SK-N-SH (cell line): ENCODE measurements around the gene MUC16.
"Not testable (repeated sequence)": the region's sequence is repeated elsewhere in the genome, so short reads cannot be mapped to it uniquely, and the experiment has no call there.

Source experiments
- EZH2phosphoT487 ChIP-seq: fragments of 200-600 bp; sonication (generic); IDR thresholded peaks from 2 replicates; pipeline ENCODE4 v1.6.1; 2017; ENCODE audit warnings: low read depth, mixed run types, mild to moderate bottlenecking, antibody characterized with exemption, moderate library complexity, borderline replicate concordance
- GATA2 ChIP-seq: sonication (generic); formaldehyde crosslinking; IDR thresholded peaks from 2 replicates; pipeline ENCODE4 v1.5.0; 2020; ENCODE audit warnings: mild to moderate bottlenecking, missing genetic modification reagents
- NRF1 ChIP-seq: IDR thresholded peaks from 2 replicates; pipeline ENCODE4 v1.6.1; 2012; ENCODE audit warnings: low read depth, mild to moderate bottlenecking, low read length
- POLR2AphosphoS5 ChIP-seq: IDR thresholded peaks from 2 replicates; pipeline ENCODE4 v1.6.1; 2012; ENCODE audit warnings: low read depth, low read length
- RCOR1 ChIP-seq: fragments of 150-350 bp; IDR thresholded peaks from 2 replicates; pipeline ENCODE4 v1.6.1; 2017; ENCODE audit warnings: antibody characterized with exemption, low read length
- SIN3A ChIP-seq: IDR thresholded peaks from 2 replicates; pipeline ENCODE4 v1.6.1; 2012; ENCODE audit warnings: low read depth, mild to moderate bottlenecking, low read length, moderate library complexity, borderline replicate concordance
- SMC3 ChIP-seq: IDR thresholded peaks from 2 replicates; pipeline ENCODE4 v1.6.1; 2012; ENCODE audit warnings: low read depth, low read length, improper control_type of control experiment
- TCF12 ChIP-seq: IDR thresholded peaks from 2 replicates; pipeline ENCODE4 v1.4.0; 2012
- TF ChIP-seq, protein P1 (sequence below): fragments of 200-600 bp; sonication (generic); IDR thresholded peaks from 2 replicates; pipeline ENCODE4 v1.6.1; 2017; ENCODE audit warnings: antibody characterized with exemption, mild to moderate bottlenecking, moderate library complexity
- TF ChIP-seq, protein P2 (sequence below): IDR thresholded peaks from 2 replicates; pipeline ENCODE4 v1.4.0; 2012; ENCODE audit warnings: low read depth

DNA sequence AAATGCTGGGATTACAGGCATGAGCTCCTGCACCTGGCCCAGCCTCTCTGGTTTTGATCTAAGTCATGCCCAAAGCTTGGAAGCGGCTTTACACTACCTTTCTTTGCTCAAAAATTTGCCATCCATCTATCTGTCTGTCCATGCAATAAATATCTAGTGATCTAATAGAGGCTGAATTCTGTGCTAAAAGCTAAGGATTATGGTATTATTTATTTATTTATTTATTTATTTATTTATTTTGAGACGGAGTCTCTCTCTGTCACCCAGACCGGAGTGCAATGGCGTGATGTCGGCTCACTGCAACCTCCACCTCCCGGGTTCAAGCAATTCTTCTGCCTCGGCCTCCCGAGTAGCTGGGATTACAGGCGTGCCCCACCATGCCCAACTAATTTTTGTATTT, 45.9 kb upstream of the MUC16 start:
- TF ChIP-seq SIN3A; GATA2 (CRISPR knock-in tag); SMC3; TCF12; POLR2AphosphoS5; NRF1; RCOR1; EZH2phosphoT487: not testable (repeated sequence)
- TF ChIP-seq, protein P1, sequence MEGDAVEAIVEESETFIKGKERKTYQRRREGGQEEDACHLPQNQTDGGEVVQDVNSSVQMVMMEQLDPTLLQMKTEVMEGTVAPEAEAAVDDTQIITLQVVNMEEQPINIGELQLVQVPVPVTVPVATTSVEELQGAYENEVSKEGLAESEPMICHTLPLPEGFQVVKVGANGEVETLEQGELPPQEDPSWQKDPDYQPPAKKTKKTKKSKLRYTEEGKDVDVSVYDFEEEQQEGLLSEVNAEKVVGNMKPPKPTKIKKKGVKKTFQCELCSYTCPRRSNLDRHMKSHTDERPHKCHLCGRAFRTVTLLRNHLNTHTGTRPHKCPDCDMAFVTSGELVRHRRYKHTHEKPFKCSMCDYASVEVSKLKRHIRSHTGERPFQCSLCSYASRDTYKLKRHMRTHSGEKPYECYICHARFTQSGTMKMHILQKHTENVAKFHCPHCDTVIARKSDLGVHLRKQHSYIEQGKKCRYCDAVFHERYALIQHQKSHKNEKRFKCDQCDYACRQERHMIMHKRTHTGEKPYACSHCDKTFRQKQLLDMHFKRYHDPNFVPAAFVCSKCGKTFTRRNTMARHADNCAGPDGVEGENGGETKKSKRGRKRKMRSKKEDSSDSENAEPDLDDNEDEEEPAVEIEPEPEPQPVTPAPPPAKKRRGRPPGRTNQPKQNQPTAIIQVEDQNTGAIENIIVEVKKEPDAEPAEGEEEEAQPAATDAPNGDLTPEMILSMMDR, result not testable (repeated sequence)
- TF ChIP-seq, protein P2, sequence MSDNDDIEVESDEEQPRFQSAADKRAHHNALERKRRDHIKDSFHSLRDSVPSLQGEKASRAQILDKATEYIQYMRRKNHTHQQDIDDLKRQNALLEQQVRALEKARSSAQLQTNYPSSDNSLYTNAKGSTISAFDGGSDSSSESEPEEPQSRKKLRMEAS, result not testable (repeated sequence)
